HepG2 (cell line): ENCODE data around the gene ANG. TPM values are rescaled to one million over a fixed set of nuclear protein-coding genes. Genes with fewer than 3 reads are reported as not detected.

Experiments
- FOXA1 ChIP-seq, 2 experiments: fragments of 450-650 bp in 1 of 2; sonication (generic) in 1 of 2; formaldehyde crosslinking in 1 of 2; IDR thresholded peaks; 2 replicates each; pipeline versions ENCODE4 v1.4.0 to v1.6.1; 2016 to 2020; ENCODE audit warnings: missing genetic modification reagents in 1 of 2
- KAT2B ChIP-seq: fragments of 150-350 bp; IDR thresholded peaks from 2 replicates; pipeline ENCODE4 v1.6.1; 2014; ENCODE audit warnings: low read depth, low read length, borderline replicate concordance
- KIAA2018 ChIP-seq: sonication (generic); formaldehyde crosslinking; IDR thresholded peaks from 2 replicates; pipeline ENCODE4 v1.5.0; 2020; ENCODE audit warnings: mild to moderate bottlenecking, missing genetic modification reagents, borderline replicate concordance
- MAZ ChIP-seq, 2 experiments: sonication (generic) in 1 of 2; formaldehyde crosslinking in 1 of 2; IDR thresholded peaks; 2 replicates each; pipeline versions ENCODE4 v1.5.0 to v1.6.1; 2012 to 2020; ENCODE audit warnings: low read depth in 2 of 2, mild to moderate bottlenecking in 2 of 2, borderline replicate concordance in 1 of 2, improper control_type of control experiment in 1 of 2, low read length in 1 of 2, missing genetic modification reagents in 1 of 2, moderate library complexity in 1 of 2
- NCOA2 ChIP-seq: sonication (generic); formaldehyde crosslinking; IDR thresholded peaks from 2 replicates; pipeline ENCODE4 v1.8.0; 2022; ENCODE audit warnings: inconsistent platforms
- PHF8 ChIP-seq: sonication (generic); formaldehyde crosslinking; IDR thresholded peaks from 2 replicates; pipeline ENCODE4 v1.5.0; 2020; ENCODE audit warnings: missing genetic modification reagents
- SNAPC5 ChIP-seq: sonication (generic); formaldehyde crosslinking; IDR thresholded peaks from 2 replicates; pipeline ENCODE4 v1.8.1; 2023; ENCODE audit warnings: mild to moderate bottlenecking, missing genetic modification reagents, borderline replicate concordance
- TEF ChIP-seq: sonication (generic); formaldehyde crosslinking; IDR thresholded peaks from 2 replicates; pipeline ENCODE4 v1.5.0; 2020; ENCODE audit warnings: missing genetic modification reagents
- TFDP1 ChIP-seq: IDR thresholded peaks from 2 replicates; pipeline ENCODE4 v1.6.1; 2016; ENCODE audit warnings: missing compliant biosample characterization, missing genetic modification reagents, borderline replicate concordance
- ZNF235 ChIP-seq: sonication (generic); formaldehyde crosslinking; IDR thresholded peaks from 2 replicates; pipeline ENCODE4 v1.8.1; 2023; ENCODE audit warnings: mild to moderate bottlenecking, missing genetic modification reagents, borderline replicate concordance
- ZNF589 ChIP-seq: sonication (generic); formaldehyde crosslinking; conservative IDR thresholded peaks from 2 replicates; pipeline ENCODE4 v1.8.0; 2022; ENCODE audit warnings: mild to moderate bottlenecking, moderate library complexity, missing genetic modification reagents
- ZNF614 ChIP-seq: IDR thresholded peaks from 2 replicates; pipeline ENCODE4 v1.6.1; 2018; ENCODE audit warnings: missing biosample characterization, missing genetic modification reagents, inconsistent platforms, borderline replicate concordance
- ZNF746 ChIP-seq: sonication (generic); formaldehyde crosslinking; IDR thresholded peaks from 2 replicates; pipeline ENCODE4 v1.8.0; 2022; ENCODE audit warnings: mild to moderate bottlenecking, missing genetic modification reagents
- ZNF747 ChIP-seq: sonication (generic); formaldehyde crosslinking; IDR thresholded peaks from 2 replicates; pipeline ENCODE4 v1.8.1; 2023; ENCODE audit warnings: missing genetic modification reagents, mild to moderate bottlenecking, borderline replicate concordance
- ZNF773 ChIP-seq: sonication (generic); formaldehyde crosslinking; IDR thresholded peaks from 2 replicates; pipeline ENCODE4 v1.4.0; 2020; ENCODE audit warnings: missing genetic modification reagents, borderline replicate concordance
- ZUFSP ChIP-seq: sonication (generic); formaldehyde crosslinking; IDR thresholded peaks from 2 replicates; pipeline ENCODE4 v1.9.0; 2021; ENCODE audit warnings: missing genetic modification reagents, mild to moderate bottlenecking, borderline replicate concordance
- polyA plus RNA-seq, 8 experiments: library from polyadenylated mRNA; depleted of rRNA in 3 of 8; stranded (reverse) in 7 of 8; unstranded in 1 of 8; fragments of >200 nt; fragmentation: Illumina TruSeq in 4 of 8; extraction: Trizol in 4 of 8; gene quantifications; 2 replicates each; pipeline versions ENCODE4 v1.2.1 to v1.2.3, GENCODE V29; 2011 to 2016; ENCODE audit warnings: low read depth in 4 of 8, missing spikeins in 1 of 8, mixed read lengths in 1 of 8; ENCODE audit not compliant: insufficient read depth in 1 of 8
- total RNA-seq, 5 experiments: library from RNA; depleted of rRNA; stranded (reverse); fragments of >200 nt; fragmentation: Illumina TruSeq; extraction: Trizol; gene quantifications; 2 replicates each; pipeline ENCODE4 v1.2.3, GENCODE V29; 2016; ENCODE audit warnings: low read depth in 1 of 5

Gene ANG
- total and polyA plus RNA-seq, 2 of the 13 experiments (the other 11 are each of a cell fraction or from before 2014, with no cell fraction given), result 83.6 to 401 TPM

GRCh38 chr14:20671597-20672283 is 16.8 kb upstream of the ANG start (continued):
- TF ChIP-seq TEF (CRISPR knock-in tag) (no peak), ZUFSP (CRISPR knock-in tag) (no peak), ZNF589 (peak; percentile 40; the same call in 1 of the 2 replicates), ZNF747 (CRISPR knock-in tag) (0 out of 2 replicates have a peak, but pooled peaks have one; percentile 51), SNAPC5 (no peak), NCOA2 (CRISPR knock-in tag) (peak; percentile 93), KIAA2018 (no peak), TFDP1 (CRISPR knock-in tag) (no peak), ZNF235 (CRISPR knock-in tag) (no peak), FOXA1 (IDR thresholded peaks at IDR 0.05) (0 out of 2 replicates have a peak, but pooled peaks have one; percentile 59), FOXA1 (CRISPR knock-in tag; IDR thresholded peaks at IDR 0.05) (peak; percentile 88), MAZ (IDR thresholded peaks at IDR 0.05; ENCODE audit: borderline replicate concordance, low read depth, low read length) (no peak), MAZ (CRISPR knock-in tag; IDR thresholded peaks at IDR 0.05; ENCODE audit: low read depth) (no peak), PHF8 (CRISPR knock-in tag) (no peak), ZNF614 (CRISPR knock-in tag) (peak; percentile 89), KAT2B (no peak), ZNF746 (CRISPR knock-in tag) (no peak), ZNF773 (no peak)
